ENCODE measurements around the gene SIRPB2.

- TF ChIP-seq CTCF (IDR thresholded peaks at IDR 0.05; ENCODE audit: insufficient read depth, low read length) (no peak), GABPA (IDR thresholded peaks at IDR 0.05; ENCODE audit: low read depth) (no peak)
Observed at GRCh38 chr20:1438361-1438760, 52.9 kb downstream of the SIRPB2 start.
